Vagina (tissue), 2 donors: ENCODE results near the gene IQSEC2. TPM values are rescaled to one million over a fixed set of nuclear protein-coding genes. Genes with fewer than 3 reads are reported as not detected.

Experiments used
- DNase-seq, 2 donors: peaks; one replicate each; pipeline ENCODE4 v3.0.0-alpha.2; 2017; ENCODE audit errors: extremely low spot score in 2 of 2
- H3K27ac ChIP-seq: fragments of 200-600 bp; sonication (generic); one replicate; pipeline ENCODE4 v1.5.1; 2019
- H3K27me3 ChIP-seq: fragments of 200-600 bp; sonication (generic); one replicate; pipeline ENCODE4 v1.5.1; 2019
- H3K36me3 ChIP-seq, 2 donors: fragments of 200-600 bp; sonication (generic); one replicate each; pipeline ENCODE4 v1.5.1; 2017 to 2019
- H3K4me1 ChIP-seq: fragments of 200-600 bp; sonication (generic); one replicate; pipeline ENCODE4 v1.5.1; 2019
- H3K4me3 ChIP-seq, 2 donors: fragments of 200-600 bp; sonication (generic); 1 replicate in 1 of 2; 2 replicates in 1 of 2; pipeline ENCODE4 v1.5.1; 2016 to 2019
- H3K9me3 ChIP-seq: fragments of 200-600 bp; sonication (generic); one replicate; pipeline ENCODE4 v1.5.1; 2019
- CTCF ChIP-seq, 3 experiments: fragments of 450-650 bp in 2 of 3; fragments of 200-600 bp in 1 of 3; sonication (generic) in 1 of 3; IDR thresholded peaks; one replicate each; pipeline ENCODE4 v1.5.1; 2017 to 2019; ENCODE audit warnings: antibody characterized with exemption in 3 of 3, mild to moderate bottlenecking in 2 of 3, moderate library complexity in 2 of 3
- POLR2A ChIP-seq, 2 donors: fragments of 450-650 bp; IDR thresholded peaks; one replicate each; pipeline ENCODE4 v1.6.1; 2017; ENCODE audit warnings: antibody characterized with exemption in 2 of 2, mild to moderate bottlenecking in 2 of 2, moderate library complexity in 2 of 2
- POLR2AphosphoS5 ChIP-seq, 2 donors: sonication (generic); formaldehyde crosslinking; IDR thresholded peaks; one replicate each; pipeline ENCODE4 v1.9.0; 2017; ENCODE audit warnings: antibody characterized with exemption in 2 of 2, mild to moderate bottlenecking in 2 of 2, low read depth in 1 of 2; ENCODE audit not compliant: insufficient read depth in 1 of 2
- intact Hi-C: fragments of 100-400 bp; cut with DNase I; formaldehyde crosslinking; loops from one replicate; pipeline ENCODE4 v1.15.1; 2023
- total RNA-seq: library from RNA; depleted of rRNA; stranded (reverse); fragments of >200 nt; gene quantifications from one replicate; pipeline ENCODE4 v1.2.3, GENCODE V29; 2016

IQSEC2 gene
- total RNA-seq, 1 donor from 2014 or later = 22.8 TPM

- intact Hi-C loops = no loop called here
- Histone ChIP-seq H3K4me1 (no peaks in the 10 kb centered on the region), H3K27me3 (no peaks in the 10 kb centered on the region), H3K4me3 (no peak overlapping the region), H3K9me3 (no peaks in the 10 kb centered on the region), H3K27ac (no peak overlapping the region), H3K36me3 (no peaks in the 10 kb centered on the region)
- TF ChIP-seq CTCF (IDR thresholded peaks at IDR 0.05) (no peak), POLR2AphosphoS5 (IDR thresholded peaks at IDR 0.05; ENCODE audit: insufficient read depth in 1 of 2, low read depth in 1 of 2) (no peak), POLR2A (IDR thresholded peaks at IDR 0.05) (no peak)
- DNase-seq = no peak
Measured at GRCh38 chrX:53305219-53305995, 24.0 kb upstream of the IQSEC2 start.

GRCh38 chrX:53303195-53303594, 21.8 kb upstream of the IQSEC2 start:
- Histone ChIP-seq H3K27ac (no peak overlapping the region), H3K27me3 (no peaks in the 10 kb centered on the region), H3K4me1 (no peaks in the 10 kb centered on the region), H3K9me3 (no peaks in the 10 kb centered on the region), H3K4me3 (no peak overlapping the region), H3K36me3 (no peaks in the 10 kb centered on the region)
- DNase-seq = no peak
- no peak for TF ChIP-seq CTCF (IDR thresholded peaks at IDR 0.05)
- TF ChIP-seq POLR2AphosphoS5 (IDR thresholded peaks at IDR 0.05; ENCODE audit: insufficient read depth in 1 of 2, low read depth in 1 of 2) = no peak
- no peak for TF ChIP-seq POLR2A (IDR thresholded peaks at IDR 0.05)
- intact Hi-C loops = no loop called here

- Histone ChIP-seq H3K9me3 (no peaks in the 10 kb centered on the region), H3K4me1 (no peaks in the 10 kb centered on the region), H3K4me3 (no peak overlapping the region), H3K27me3 (no peaks in the 10 kb centered on the region), H3K36me3 (no peaks in the 10 kb centered on the region), H3K27ac (no peak overlapping the region)
- TF ChIP-seq POLR2A (IDR thresholded peaks at IDR 0.05) (no peak), POLR2AphosphoS5 (IDR thresholded peaks at IDR 0.05; ENCODE audit: insufficient read depth in 1 of 2, low read depth in 1 of 2) (no peak), CTCF (IDR thresholded peaks at IDR 0.05) (no peak)
- intact Hi-C loops = no loop called here
- DNase-seq = no peak
Measured at GRCh38 chrX:53300157-53300556, 18.8 kb upstream of the IQSEC2 start.

GRCh38 chrX:53294024-53294648, 12.8 kb upstream of the IQSEC2 start:
- Histone ChIP-seq H3K4me3 (no peak overlapping the region), H3K4me1 (peaks cover 5% of the 10 kb centered on the region), H3K27ac (no peak overlapping the region), H3K9me3 (no peaks in the 10 kb centered on the region), H3K27me3 (no peaks in the 10 kb centered on the region), H3K36me3 (no peaks in the 10 kb centered on the region)
- DNase-seq = no peak
- TF ChIP-seq POLR2AphosphoS5 (IDR thresholded peaks at IDR 0.05; ENCODE audit: insufficient read depth in 1 of 2, low read depth in 1 of 2) (no peak), CTCF (IDR thresholded peaks at IDR 0.05) (no peak), POLR2A (IDR thresholded peaks at IDR 0.05) (no peak)
- intact Hi-C loops = no loop called here

GRCh38 chrX:53291596-53291995, 10.2 kb upstream of the IQSEC2 start:
- H3K27me3 ChIP-seq = no peaks in the 10 kb centered on the region
- DNase-seq = no peak
- no peaks in the 10 kb centered on the region for H3K36me3 ChIP-seq
- H3K27ac ChIP-seq = no peak overlapping the region
- intact Hi-C loops = no loop called here
- TF ChIP-seq POLR2A (IDR thresholded peaks at IDR 0.05) = no peak
- TF ChIP-seq CTCF (IDR thresholded peaks at IDR 0.05) = no peak
- TF ChIP-seq POLR2AphosphoS5 (IDR thresholded peaks at IDR 0.05; ENCODE audit: insufficient read depth in 1 of 2, low read depth in 1 of 2) = no peak
- no peak overlapping the region for H3K4me3 ChIP-seq
- H3K9me3 ChIP-seq = no peaks in the 10 kb centered on the region
- H3K4me1 ChIP-seq = peaks cover 28% of the 10 kb centered on the region
